GM12875 (cell line): ENCODE measurements around the gene ATP13A4.

ENCODE experiments used
- H3K4me3 ChIP-seq: one replicate; pipeline ENCODE4 v1.5.1; 2011; ENCODE audit warnings: low read depth, low read length, control low read depth
- TF ChIP-seq, protein P1 (sequence below): IDR thresholded peaks from 2 replicates; pipeline ENCODE4 v1.5.1; 2011; ENCODE audit warnings: low read depth, mild to moderate bottlenecking, control low read depth, inconsistent platforms, low read length, moderate library complexity, borderline replicate concordance; ENCODE audit not compliant: insufficient read depth

The ATP13A4 gene

GRCh38 chr3:193452338-193452737, 102.4 kb downstream of the ATP13A4 start:
- TF ChIP-seq, protein P1, sequence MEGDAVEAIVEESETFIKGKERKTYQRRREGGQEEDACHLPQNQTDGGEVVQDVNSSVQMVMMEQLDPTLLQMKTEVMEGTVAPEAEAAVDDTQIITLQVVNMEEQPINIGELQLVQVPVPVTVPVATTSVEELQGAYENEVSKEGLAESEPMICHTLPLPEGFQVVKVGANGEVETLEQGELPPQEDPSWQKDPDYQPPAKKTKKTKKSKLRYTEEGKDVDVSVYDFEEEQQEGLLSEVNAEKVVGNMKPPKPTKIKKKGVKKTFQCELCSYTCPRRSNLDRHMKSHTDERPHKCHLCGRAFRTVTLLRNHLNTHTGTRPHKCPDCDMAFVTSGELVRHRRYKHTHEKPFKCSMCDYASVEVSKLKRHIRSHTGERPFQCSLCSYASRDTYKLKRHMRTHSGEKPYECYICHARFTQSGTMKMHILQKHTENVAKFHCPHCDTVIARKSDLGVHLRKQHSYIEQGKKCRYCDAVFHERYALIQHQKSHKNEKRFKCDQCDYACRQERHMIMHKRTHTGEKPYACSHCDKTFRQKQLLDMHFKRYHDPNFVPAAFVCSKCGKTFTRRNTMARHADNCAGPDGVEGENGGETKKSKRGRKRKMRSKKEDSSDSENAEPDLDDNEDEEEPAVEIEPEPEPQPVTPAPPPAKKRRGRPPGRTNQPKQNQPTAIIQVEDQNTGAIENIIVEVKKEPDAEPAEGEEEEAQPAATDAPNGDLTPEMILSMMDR, result no peak

GRCh38 chr3:193451902-193452301, 102.8 kb downstream of the ATP13A4 start:
- H3K4me3 ChIP-seq, result no peak overlapping the region
- TF ChIP-seq, protein P1, result no peak

More at GRCh38 chr3:193452338-193452737, 102.4 kb downstream of the ATP13A4 start:
- no peak overlapping the region for H3K4me3 ChIP-seq

GRCh38 chr3:193446965-193447602, 107.6 kb downstream of the ATP13A4 start:
- no peak overlapping the region for H3K4me3 ChIP-seq
- TF ChIP-seq, protein P1, result no peak

- H3K4me3 ChIP-seq, result no peak overlapping the region
- TF ChIP-seq, protein P1, result no peak
These were observed 115.3 kb downstream of the ATP13A4 start for GRCh38 chr3:193439423-193439822.

GRCh38 chr3:193418576-193419373, 135.9 kb downstream of the ATP13A4 start:
- TF ChIP-seq, protein P1, result no peak

DNA sequence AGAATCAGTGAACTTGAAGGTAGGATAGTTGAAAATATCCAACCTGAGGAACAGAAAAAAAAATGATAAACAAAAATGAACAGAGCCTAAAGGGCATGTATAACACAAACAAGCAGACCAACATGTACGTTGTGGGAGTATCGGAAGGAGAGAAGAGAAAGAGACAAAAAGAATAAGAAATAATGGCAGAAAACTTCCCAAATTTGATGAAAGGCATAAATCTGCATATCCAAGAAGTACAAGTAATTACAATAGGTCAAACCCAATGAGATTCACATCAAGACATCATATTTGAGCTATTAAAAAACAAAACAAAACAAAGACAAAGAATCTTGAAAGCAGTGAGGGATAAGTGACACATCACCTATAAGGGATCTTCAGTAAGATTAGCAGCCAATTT, 138.1 kb downstream of the ATP13A4 start:
- TF ChIP-seq, protein P1, result no peak
- H3K4me3 ChIP-seq, result no peak overlapping the region

More at GRCh38 chr3:193418576-193419373, 135.9 kb downstream of the ATP13A4 start:
- H3K4me3 ChIP-seq, result no peak overlapping the region

- H3K4me3 ChIP-seq, result no peak overlapping the region
- TF ChIP-seq, protein P1, result no peak
These were observed 147.0 kb downstream of the ATP13A4 start for GRCh38 chr3:193407688-193408087.
